Tibial artery (tissue), 4 donors: ENCODE data around the gene ARFGEF3.
A peak's percentile ranks its signal among the peaks of the same experiment; 100 is the strongest.

Experiments used
- DNase-seq, 2 donors: peaks; one replicate each; pipeline ENCODE4 v3.0.0-alpha.2; 2019
- H3K27ac ChIP-seq, 2 donors: fragments of 200-600 bp; sonication (generic) in 1 of 2; 1 replicate in 1 of 2; 2 replicates in 1 of 2; pipeline ENCODE4 v1.5.1; 2018 to 2019; ENCODE audit warnings: mild to moderate bottlenecking in 1 of 2
- H3K27me3 ChIP-seq, 2 donors: fragments of 200-600 bp; sonication (generic) in 1 of 2; one replicate each; pipeline versions ENCODE4 v1.5.1 to v1.6.0; 2016 to 2019
- H3K36me3 ChIP-seq, 3 donors: fragments of 200-600 bp; sonication (generic) in 2 of 3; one replicate each; pipeline ENCODE4 v1.5.1; 2016 to 2019; ENCODE audit warnings: mild to moderate bottlenecking in 2 of 3
- H3K4me1 ChIP-seq, 4 donors: fragments of 200-600 bp; sonication (generic) in 2 of 4; 1 replicate in 3 of 4; 2 replicates in 1 of 4; pipeline ENCODE4 v1.5.1; 2016 to 2019
- H3K4me3 ChIP-seq, 2 donors: fragments of 200-600 bp; sonication (generic) in 1 of 2; 1 replicate in 1 of 2; 2 replicates in 1 of 2; pipeline ENCODE4 v1.5.1; 2018 to 2019; ENCODE audit warnings: mild to moderate bottlenecking in 2 of 2
- H3K9me3 ChIP-seq, 3 donors: fragments of 200-600 bp; sonication (generic) in 1 of 3; one replicate each; pipeline ENCODE4 v1.5.1; 2016 to 2019
- CTCF ChIP-seq, 2 experiments: fragments of 200-600 bp in 1 of 2; fragments of 450-650 bp in 1 of 2; IDR thresholded peaks; one replicate each; pipeline ENCODE4 v1.5.1; 2017 to 2019; ENCODE audit warnings: antibody characterized with exemption in 2 of 2, mild to moderate bottlenecking in 1 of 2, moderate library complexity in 1 of 2
- intact Hi-C: fragments of 100-400 bp; cut with DNase I; formaldehyde crosslinking; loops from one replicate; pipeline ENCODE4 v1.15.0; 2023; ENCODE audit warnings: low total_unique reads

ARFGEF3 gene

DNA sequence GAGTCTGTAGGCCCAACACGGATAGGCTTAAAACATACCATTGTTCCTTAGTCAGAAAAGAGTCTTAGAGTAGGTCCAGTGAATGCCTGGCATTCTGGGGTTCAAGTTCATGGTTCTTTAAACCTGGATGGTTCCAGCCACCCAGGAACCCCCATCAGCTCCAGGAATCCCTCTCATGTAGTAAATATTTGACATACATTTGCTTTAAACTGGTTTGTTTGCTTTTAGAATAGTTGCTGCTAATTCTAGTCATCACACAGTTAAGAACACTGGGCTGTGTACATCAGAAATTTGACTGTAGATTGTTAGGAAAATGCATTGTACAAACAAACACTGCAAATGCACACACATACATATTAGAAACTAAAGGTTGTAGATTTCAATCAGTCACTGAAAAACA is 87.1 kb downstream of the ARFGEF3 start:
- no peaks in the 10 kb centered on the region for H3K27me3 ChIP-seq
- H3K4me1 ChIP-seq: peaks cover 0 to 9% (median 3%) of the 10 kb centered on the region in 4 donors
- no peak for DNase-seq
- TF ChIP-seq CTCF (IDR thresholded peaks at IDR 0.05): no peak
- H3K36me3 ChIP-seq: no peaks in the 10 kb centered on the region
- H3K4me3 ChIP-seq: no peak overlapping the region
- H3K9me3 ChIP-seq: no peaks in the 10 kb centered on the region
- H3K27ac ChIP-seq: no peak overlapping the region
- intact Hi-C loops: no loop called here

GRCh38 chr6:138250053-138250452 is 88.3 kb downstream of the ARFGEF3 start:
- Histone ChIP-seq H3K9me3 (no peaks in the 10 kb centered on the region), H3K36me3 (no peaks in the 10 kb centered on the region), H3K4me3 (no peak overlapping the region), H3K4me1 (peaks cover 0 to 9% (median 3%) of the 10 kb centered on the region in 4 donors), H3K27ac (peak overlapping the region; percentile 36 to 39), H3K27me3 (no peaks in the 10 kb centered on the region)
- no peak for TF ChIP-seq CTCF (IDR thresholded peaks at IDR 0.05)
- DNase-seq: no peak
- intact Hi-C loops: no loop called here

DNA sequence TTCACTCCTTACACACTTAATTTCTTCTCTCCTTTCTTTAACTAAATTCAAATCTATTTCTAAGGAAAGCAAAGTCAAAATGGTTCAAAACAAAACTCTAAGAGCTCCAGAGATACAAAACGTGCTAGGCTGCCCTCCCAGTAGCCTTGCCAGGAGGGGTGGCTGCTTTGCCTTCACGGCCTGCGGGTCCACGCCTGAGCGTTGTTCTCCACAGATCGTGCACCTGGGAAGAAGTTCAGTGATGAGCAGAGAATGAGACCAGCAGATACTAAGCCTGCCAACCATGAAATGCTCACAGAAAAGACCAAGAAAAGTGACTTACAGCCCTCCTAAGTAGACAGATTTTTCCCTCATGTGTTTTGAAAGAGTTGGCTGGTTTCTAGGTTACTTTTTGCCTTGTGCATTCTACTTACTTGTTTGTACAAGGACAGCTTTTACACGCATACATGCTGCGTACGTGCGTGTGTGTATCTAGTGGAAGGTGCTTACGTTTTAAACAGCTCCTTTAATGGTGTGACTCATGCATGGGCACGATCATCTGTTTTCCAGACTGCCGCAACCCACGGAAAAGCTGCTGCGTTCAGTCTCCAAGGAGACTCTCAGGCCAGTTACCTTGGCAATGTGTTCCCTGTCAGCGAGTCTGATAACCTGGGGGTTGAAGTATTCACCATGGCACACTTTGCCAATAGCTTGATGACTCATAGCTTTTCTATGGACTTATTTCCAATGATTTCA is 88.9 kb downstream of the ARFGEF3 start:
- peak overlapping the region; percentile 36 to 39 for H3K27ac ChIP-seq
- intact Hi-C loops: no loop called here
- TF ChIP-seq CTCF (IDR thresholded peaks at IDR 0.05): no peak
- DNase-seq: peak; percentile 53 to 73
- peaks cover 0 to 9% (median 3%) of the 10 kb centered on the region in 4 donors for H3K4me1 ChIP-seq
- H3K27me3 ChIP-seq: no peaks in the 10 kb centered on the region
- H3K9me3 ChIP-seq: no peaks in the 10 kb centered on the region
- no peaks in the 10 kb centered on the region for H3K36me3 ChIP-seq
- peak overlapping the region; percentile 5 to 25 for H3K4me3 ChIP-seq

DNA sequence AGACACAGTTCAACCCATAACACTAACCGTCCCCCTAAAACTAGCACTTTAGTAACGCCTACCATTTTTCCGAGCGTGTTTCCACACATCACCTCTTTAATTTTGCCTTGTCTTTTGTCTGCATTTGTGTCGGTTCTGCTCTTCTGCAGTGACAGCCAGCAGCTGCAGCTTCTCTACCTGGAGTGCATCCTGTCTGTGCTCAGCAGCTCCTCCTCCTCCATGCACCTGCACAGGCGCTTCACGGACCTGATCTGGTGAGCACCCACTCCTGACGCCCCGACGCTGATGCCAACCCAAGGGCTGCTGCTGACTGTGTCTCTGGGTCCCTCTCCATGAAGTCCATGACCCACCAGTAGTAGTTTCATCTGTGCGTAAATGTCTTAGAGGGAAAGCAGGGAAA is 92.0 kb downstream of the ARFGEF3 start:
- Histone ChIP-seq H3K36me3 (no peaks in the 10 kb centered on the region), H3K9me3 (no peaks in the 10 kb centered on the region), H3K27me3 (no peaks in the 10 kb centered on the region), H3K27ac (no peak overlapping the region), H3K4me1 (peaks cover 0 to 9% (median 3%) of the 10 kb centered on the region in 4 donors), H3K4me3 (no peak overlapping the region)
- intact Hi-C loops: no loop called here
- TF ChIP-seq CTCF (IDR thresholded peaks at IDR 0.05): no peak
- DNase-seq: no peak

DNA sequence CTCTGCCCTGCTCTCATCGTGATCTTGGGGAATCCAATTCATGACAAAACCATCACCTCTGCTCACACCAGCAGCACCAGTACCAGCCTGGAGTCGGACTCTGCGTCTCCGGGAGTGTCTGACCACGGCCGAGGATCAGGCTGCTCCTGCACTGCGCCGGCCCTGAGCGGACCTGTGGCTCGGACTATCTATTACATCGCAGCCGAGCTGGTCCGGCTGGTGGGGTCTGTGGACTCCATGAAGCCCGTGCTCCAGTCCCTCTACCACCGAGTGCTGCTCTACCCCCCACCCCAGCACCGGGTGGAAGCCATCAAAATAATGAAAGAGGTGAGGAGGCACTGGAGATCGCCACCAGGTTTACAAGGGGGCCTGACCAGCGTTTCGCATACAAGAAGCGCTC is 93.7 kb downstream of the ARFGEF3 start:
- Histone ChIP-seq H3K27ac (no peak overlapping the region), H3K27me3 (no peaks in the 10 kb centered on the region), H3K4me3 (no peak overlapping the region), H3K9me3 (no peaks in the 10 kb centered on the region), H3K4me1 (peaks cover 0 to 5% (median 2%) of the 10 kb centered on the region in 4 donors), H3K36me3 (no peaks in the 10 kb centered on the region)
- TF ChIP-seq CTCF (IDR thresholded peaks at IDR 0.05): no peak
- intact Hi-C loops: no loop called here
- DNase-seq: no peak
